Measurements from ENCODE around the gene C3orf49. TPM values are rescaled to one million over a fixed set of nuclear protein-coding genes. Genes with fewer than 3 reads are reported as not detected.

C3orf49 gene
- polyA plus RNA-seq, 2 donors = not detected

- Histone ChIP-seq H3K4me1 (ENCODE audit: control insufficient read depth in 2 of 2, insufficient read depth in 2 of 2, low read length in 1 of 2) (peaks cover 0 to 4% of the 10 kb centered on the region in 2 donors), H3K36me3 (ENCODE audit: control insufficient read depth in 2 of 2, insufficient read depth in 2 of 2, low read length in 1 of 2) (no peaks in the 10 kb centered on the region), H3K4me3 (ENCODE audit: low read depth in 1 of 2, low read length in 2 of 2) (peak within 1 kb of the TSS; percentile 89 to 99), H3K27me3 (ENCODE audit: control insufficient read depth in 1 of 2, insufficient read depth in 2 of 2, low read length in 2 of 2) (no peaks in the 10 kb centered on the region), H3K9me3 (ENCODE audit: control insufficient read depth in 2 of 2, insufficient read depth in 1 of 2, low read depth in 1 of 2, low read length in 1 of 2) (no peaks in the 10 kb centered on the region), H3K27ac (ENCODE audit: low read depth in 2 of 2, low read length in 1 of 2) (peak within 1 kb of the TSS; percentile 84 to 93)
- 1 to 2% methylated on average over 50 to 98 of the region's 98 CpGs for WGBS, 2 donors
These were observed 44.3 kb downstream of the C3orf49 start, which contains the start of the genes ATXN7 and THOC7 for GRCh38 chr3:63863150-63864007. Gene ATXN7 (plus strand): TSS chr3:63863867. CDS start chr3:63912599, 48,732 bp downstream. Gene THOC7 (minus strand): TSS chr3:63863805. CDS start chr3:63863790, 15 bp downstream.

- H3K27ac ChIP-seq (ENCODE audit: low read depth in 2 of 2, low read length in 1 of 2) = peak overlapping the region; percentile 71 to 93
- WGBS, 2 donors = 0% methylated on average over 58 to 93 of the region's 93 CpGs
- no peaks in the 10 kb centered on the region for H3K36me3 ChIP-seq (ENCODE audit: control insufficient read depth in 2 of 2, insufficient read depth in 2 of 2, low read length in 1 of 2)
- peaks cover 0 to 4% of the 10 kb centered on the region in 2 donors for H3K4me1 ChIP-seq (ENCODE audit: control insufficient read depth in 2 of 2, insufficient read depth in 2 of 2, low read length in 1 of 2)
- no peaks in the 10 kb centered on the region for H3K9me3 ChIP-seq (ENCODE audit: control insufficient read depth in 2 of 2, insufficient read depth in 1 of 2, low read depth in 1 of 2, low read length in 1 of 2)
- peak overlapping the region; percentile 89 to 99 for H3K4me3 ChIP-seq (ENCODE audit: low read depth in 1 of 2, low read length in 2 of 2)
- no peaks in the 10 kb centered on the region for H3K27me3 ChIP-seq (ENCODE audit: control insufficient read depth in 1 of 2, insufficient read depth in 2 of 2, low read length in 2 of 2)
These were observed 45.2 kb downstream of the C3orf49 start for GRCh38 chr3:63864008-63864964.

GRCh38 chr3:63864965-63865327 lies 45.8 kb downstream of the C3orf49 start:
- peaks cover 0 to 4% of the 10 kb centered on the region in 2 donors for H3K4me1 ChIP-seq (ENCODE audit: control insufficient read depth in 2 of 2, insufficient read depth in 2 of 2, low read length in 1 of 2)
- no peaks in the 10 kb centered on the region for H3K36me3 ChIP-seq (ENCODE audit: control insufficient read depth in 2 of 2, insufficient read depth in 2 of 2, low read length in 1 of 2)
- peak overlapping the region; percentile 71 to 93 for H3K27ac ChIP-seq (ENCODE audit: low read depth in 2 of 2, low read length in 1 of 2)
- 1 to 6% methylated on average over 3 of the region's 3 CpGs for WGBS, 2 donors
- peak overlapping the region; percentile 89 to 99 for H3K4me3 ChIP-seq (ENCODE audit: low read depth in 1 of 2, low read length in 2 of 2)
- no peaks in the 10 kb centered on the region for H3K9me3 ChIP-seq (ENCODE audit: control insufficient read depth in 2 of 2, insufficient read depth in 1 of 2, low read depth in 1 of 2, low read length in 1 of 2)
- H3K27me3 ChIP-seq (ENCODE audit: control insufficient read depth in 1 of 2, insufficient read depth in 2 of 2, low read length in 2 of 2) = no peaks in the 10 kb centered on the region

DNA sequence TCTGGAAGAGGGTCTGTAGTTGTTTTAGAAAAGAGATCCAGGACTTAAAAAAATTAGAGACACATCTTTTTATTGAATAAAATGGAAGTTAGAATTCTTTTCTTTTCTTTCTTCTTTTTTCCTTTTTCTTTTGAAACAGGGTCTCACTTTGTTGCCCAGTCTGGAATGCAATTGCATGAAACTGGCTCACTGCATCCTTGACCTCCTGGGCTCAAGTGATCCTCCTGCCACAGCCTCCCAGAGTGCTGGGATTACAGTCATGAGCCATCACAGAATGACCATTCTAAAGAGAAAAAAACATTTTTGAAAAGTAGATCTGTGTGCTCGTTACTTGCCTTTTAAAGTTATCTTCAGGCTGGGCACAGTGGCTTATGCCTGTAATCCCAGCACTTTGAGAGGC lies 48.1 kb downstream of the C3orf49 start:
- WGBS, 2 donors = 94 to 98% methylated on average over 1 of the region's 1 CpG
- H3K9me3 ChIP-seq (ENCODE audit: control insufficient read depth in 2 of 2, insufficient read depth in 1 of 2, low read depth in 1 of 2, low read length in 1 of 2) = no peaks in the 10 kb centered on the region
- H3K27ac ChIP-seq (ENCODE audit: low read depth in 2 of 2, low read length in 1 of 2) = no peak overlapping the region
- H3K36me3 ChIP-seq (ENCODE audit: control insufficient read depth in 2 of 2, insufficient read depth in 2 of 2, low read length in 1 of 2) = no peaks in the 10 kb centered on the region
- no peak overlapping the region for H3K4me3 ChIP-seq (ENCODE audit: low read depth in 1 of 2, low read length in 2 of 2)
- no peaks in the 10 kb centered on the region for H3K27me3 ChIP-seq (ENCODE audit: control insufficient read depth in 1 of 2, insufficient read depth in 2 of 2, low read length in 2 of 2)
- peaks cover 0 to 5% of the 10 kb centered on the region in 2 donors for H3K4me1 ChIP-seq (ENCODE audit: control insufficient read depth in 2 of 2, insufficient read depth in 2 of 2, low read length in 1 of 2)

DNA sequence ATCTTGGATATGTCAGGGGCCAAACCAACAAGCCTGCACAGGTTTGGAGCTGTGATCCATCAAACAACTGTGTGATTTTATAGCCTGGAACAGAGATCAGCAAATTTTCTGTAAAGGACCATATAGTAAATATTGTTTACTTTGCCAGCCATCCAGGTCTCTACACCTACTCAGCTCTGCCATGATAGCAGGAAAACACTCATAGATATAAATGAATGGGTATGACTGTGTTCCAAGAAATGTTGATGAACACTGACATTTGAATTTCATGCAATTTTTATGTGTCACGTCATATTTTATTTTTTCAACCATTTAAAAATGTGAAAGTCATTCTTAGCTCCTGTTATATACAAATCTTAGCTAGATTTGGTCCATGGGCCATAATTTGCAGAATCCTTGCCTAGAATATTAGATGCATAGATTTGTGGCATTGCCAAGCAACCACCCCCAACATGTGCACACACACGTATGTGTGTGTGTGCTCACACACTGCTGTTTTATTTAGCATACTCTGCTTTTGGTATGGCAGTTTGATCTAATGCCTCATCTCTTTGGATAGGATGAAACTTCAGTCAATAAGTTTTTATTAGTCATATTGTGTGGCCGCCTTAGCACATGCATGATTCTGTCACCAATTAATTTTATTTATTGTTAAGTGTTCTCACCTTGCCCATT lies 51.0 kb downstream of the C3orf49 start:
- no peak overlapping the region for H3K27ac ChIP-seq (ENCODE audit: low read depth in 2 of 2, low read length in 1 of 2)
- no peaks in the 10 kb centered on the region for H3K9me3 ChIP-seq (ENCODE audit: control insufficient read depth in 2 of 2, insufficient read depth in 1 of 2, low read depth in 1 of 2, low read length in 1 of 2)
- H3K36me3 ChIP-seq (ENCODE audit: control insufficient read depth in 2 of 2, insufficient read depth in 2 of 2, low read length in 1 of 2) = no peaks in the 10 kb centered on the region
- H3K4me3 ChIP-seq (ENCODE audit: low read depth in 1 of 2, low read length in 2 of 2) = no peak overlapping the region
- peaks cover 0 to 4% of the 10 kb centered on the region in 2 donors for H3K4me1 ChIP-seq (ENCODE audit: control insufficient read depth in 2 of 2, insufficient read depth in 2 of 2, low read length in 1 of 2)
- H3K27me3 ChIP-seq (ENCODE audit: control insufficient read depth in 1 of 2, insufficient read depth in 2 of 2, low read length in 2 of 2) = no peaks in the 10 kb centered on the region
- WGBS, 2 donors = 80 to 85% methylated on average over 3 of the region's 3 CpGs

DNA sequence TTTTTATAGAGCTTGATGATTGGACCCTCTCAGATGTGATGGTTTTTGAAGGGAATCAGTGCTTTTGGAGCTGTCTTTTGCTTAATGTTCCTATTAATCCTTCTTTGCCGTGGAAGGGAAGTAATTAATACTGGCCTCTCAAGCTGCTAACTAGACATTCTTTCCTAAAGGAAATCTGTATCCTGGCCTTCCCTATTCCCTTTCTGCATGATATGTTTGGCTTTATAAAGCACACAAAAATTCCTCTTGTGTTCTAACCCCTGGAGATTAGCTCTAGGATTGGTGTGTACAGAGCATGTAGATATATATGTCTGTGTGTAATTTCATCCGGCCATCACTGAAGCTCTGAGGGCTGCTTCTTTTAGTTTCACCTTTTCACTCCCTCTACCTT lies 51.5 kb downstream of the C3orf49 start:
- no peaks in the 10 kb centered on the region for H3K36me3 ChIP-seq (ENCODE audit: control insufficient read depth in 2 of 2, insufficient read depth in 2 of 2, low read length in 1 of 2)
- peaks cover 0 to 4% of the 10 kb centered on the region in 2 donors for H3K4me1 ChIP-seq (ENCODE audit: control insufficient read depth in 2 of 2, insufficient read depth in 2 of 2, low read length in 1 of 2)
- H3K4me3 ChIP-seq (ENCODE audit: low read depth in 1 of 2, low read length in 2 of 2) = no peak overlapping the region
- H3K27ac ChIP-seq (ENCODE audit: low read depth in 2 of 2, low read length in 1 of 2) = no peak overlapping the region
- no peaks in the 10 kb centered on the region for H3K9me3 ChIP-seq (ENCODE audit: control insufficient read depth in 2 of 2, insufficient read depth in 1 of 2, low read depth in 1 of 2, low read length in 1 of 2)
- 71 to 73% methylated on average over 2 of the region's 2 CpGs for WGBS, 2 donors
- no peaks in the 10 kb centered on the region for H3K27me3 ChIP-seq (ENCODE audit: control insufficient read depth in 1 of 2, insufficient read depth in 2 of 2, low read length in 2 of 2)

DNA sequence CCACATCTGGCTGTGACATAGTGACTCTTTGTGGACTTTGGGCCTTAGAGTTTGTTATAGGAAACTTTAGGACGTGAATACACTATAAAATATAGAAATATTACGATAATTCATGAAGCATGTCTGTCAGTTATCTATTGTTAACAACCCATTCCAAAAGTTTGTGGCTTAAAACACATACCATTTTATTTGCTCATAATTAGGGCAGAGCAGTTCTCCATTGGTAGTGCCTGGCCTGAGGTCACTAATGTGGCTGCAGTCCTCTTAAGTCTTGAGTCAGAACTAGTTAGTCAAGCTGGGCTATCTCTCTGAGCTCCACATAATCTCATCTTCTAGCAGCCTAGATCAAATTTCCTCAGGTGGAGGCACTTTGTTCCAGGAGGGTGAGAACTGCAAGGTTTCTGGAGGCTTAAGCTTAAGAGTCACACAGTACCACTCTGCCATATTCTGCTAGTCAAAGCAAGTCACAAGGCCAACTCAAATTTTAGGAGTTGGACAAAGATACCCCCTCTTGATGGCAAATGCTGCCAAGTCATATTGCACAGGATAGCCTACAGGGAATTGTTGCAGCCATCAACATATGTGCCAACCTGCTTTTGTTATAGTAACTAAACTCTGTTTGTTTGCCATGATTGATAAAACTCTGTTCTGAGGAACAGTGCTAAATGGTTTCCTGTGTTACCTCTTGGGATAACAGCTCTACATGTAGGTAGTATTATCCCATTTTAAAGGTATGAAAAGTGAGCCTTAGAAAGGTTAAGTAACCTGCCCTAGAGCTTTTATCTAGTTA lies 53.2 kb downstream of the C3orf49 start:
- no peaks in the 10 kb centered on the region for H3K9me3 ChIP-seq (ENCODE audit: control insufficient read depth in 2 of 2, insufficient read depth in 1 of 2, low read depth in 1 of 2, low read length in 1 of 2)
- no peak overlapping the region for H3K4me3 ChIP-seq (ENCODE audit: low read depth in 1 of 2, low read length in 2 of 2)
- H3K36me3 ChIP-seq (ENCODE audit: control insufficient read depth in 2 of 2, insufficient read depth in 2 of 2, low read length in 1 of 2) = no peaks in the 10 kb centered on the region
- H3K4me1 ChIP-seq (ENCODE audit: control insufficient read depth in 2 of 2, insufficient read depth in 2 of 2, low read length in 1 of 2) = peaks cover 0 to 4% of the 10 kb centered on the region in 2 donors
- WGBS, 2 donors = 76 to 78% methylated on average over 2 of the region's 2 CpGs
- peak overlapping the region in 1 of 2 donors; percentile 48 for H3K27ac ChIP-seq (ENCODE audit: low read depth in 2 of 2, low read length in 1 of 2)
- H3K27me3 ChIP-seq (ENCODE audit: control insufficient read depth in 1 of 2, insufficient read depth in 2 of 2, low read length in 2 of 2) = no peaks in the 10 kb centered on the region

- no peaks in the 10 kb centered on the region for H3K36me3 ChIP-seq (ENCODE audit: control insufficient read depth in 2 of 2, insufficient read depth in 2 of 2, low read length in 1 of 2)
- no peaks in the 10 kb centered on the region for H3K27me3 ChIP-seq (ENCODE audit: control insufficient read depth in 1 of 2, insufficient read depth in 2 of 2, low read length in 2 of 2)
- WGBS, 2 donors = 81 to 87% methylated on average over 3 of the region's 3 CpGs
- no peak overlapping the region for H3K4me3 ChIP-seq (ENCODE audit: low read depth in 1 of 2, low read length in 2 of 2)
- H3K9me3 ChIP-seq (ENCODE audit: control insufficient read depth in 2 of 2, insufficient read depth in 1 of 2, low read depth in 1 of 2, low read length in 1 of 2) = no peaks in the 10 kb centered on the region
- H3K27ac ChIP-seq (ENCODE audit: low read depth in 2 of 2, low read length in 1 of 2) = no peak overlapping the region
- peaks cover 0 to 4% of the 10 kb centered on the region in 2 donors for H3K4me1 ChIP-seq (ENCODE audit: control insufficient read depth in 2 of 2, insufficient read depth in 2 of 2, low read length in 1 of 2)
These were observed 55.7 kb downstream of the C3orf49 start for GRCh38 chr3:63874769-63875168.

Data from esophagus (tissue), 2 donors.